Caco-2 (cell line): ENCODE measurements around the gene CEACAM21. TPM values are rescaled to one million over a fixed set of nuclear protein-coding genes. Genes with fewer than 3 reads are reported as not detected.

Experiments used
- BruUV-seq: library from RNA; stranded (reverse); fragments of 400-500 nt; replicated peaks from 2 replicates; lab custom pipeline; 2021; lab: Mats Ljungman, UMichigan
- CTCF ChIA-PET: fragments of 300-600 bp; sonication (Branson Sonifier 250); formaldehyde crosslinking; loops from one replicate; lab custom pipeline; 2022; ENCODE audit warnings: antibody characterized with exemption; lab: Charles Lee
- POLR2A ChIA-PET: fragments of 300-600 bp; sonication (Branson Sonifier 250); formaldehyde crosslinking; loops from one replicate; lab custom pipeline; 2022; ENCODE audit warnings: antibody characterized with exemption; lab: Charles Lee
- DNase-seq, 2 experiments: peaks; one replicate each; pipeline versions ENCODE4 v3.0.0 to v3.0.0-alpha.2; 2020 to 2022
- H3K27me3 ChIP-seq: replicated peaks from 2 replicates; pipeline ENCODE4 v1.6.0; 2011; ENCODE audit warnings: low read length; ENCODE audit not compliant: control insufficient read depth, insufficient read depth
- H3K36me3 ChIP-seq: 2 replicates; pipeline ENCODE4 v1.5.1; 2011; ENCODE audit warnings: low read length; ENCODE audit not compliant: control insufficient read depth, insufficient read depth
- H3K4me1 ChIP-seq: fragments of 250-450 bp; sonication (Bioruptor Pico); 2 replicates; pipeline ENCODE4 v1.5.1; 2020; ENCODE audit warnings: mild to moderate bottlenecking
- H3K4me3 ChIP-seq: 2 replicates; pipeline ENCODE4 v1.5.1; 2011; ENCODE audit warnings: low read depth, mild to moderate bottlenecking, control low read depth, low read length
- H3K9me3 ChIP-seq: fragments of 250-450 bp; sonication (Bioruptor Pico); 2 replicates; pipeline ENCODE4 v1.5.1; 2020; ENCODE audit warnings: mild to moderate bottlenecking, moderate library complexity
- H3K27ac Mint-ChIP-seq: one replicate; pipeline ENCODE4 v1.8.0; 2022; ENCODE audit warnings: mixed read lengths; ENCODE audit not compliant: unreplicated experiment
- H3K27me3 Mint-ChIP-seq: one replicate; pipeline ENCODE4 v1.8.0; 2022; ENCODE audit warnings: mixed read lengths; ENCODE audit not compliant: insufficient read depth, unreplicated experiment
- H3K36me3 Mint-ChIP-seq: one replicate; pipeline ENCODE4 v1.8.0; 2022; ENCODE audit warnings: mild to moderate bottlenecking, mixed read lengths; ENCODE audit not compliant: insufficient read depth, unreplicated experiment
- H3K4me1 Mint-ChIP-seq: one replicate; pipeline ENCODE4 v1.8.0; 2022; ENCODE audit warnings: low read depth, mixed read lengths; ENCODE audit not compliant: unreplicated experiment
- H3K4me3 Mint-ChIP-seq: one replicate; pipeline ENCODE4 v1.8.0; 2022; ENCODE audit warnings: mild to moderate bottlenecking, moderate library complexity, mixed read lengths; ENCODE audit not compliant: unreplicated experiment
- H3K9me3 Mint-ChIP-seq: one replicate; pipeline ENCODE4 v1.8.0; 2022; ENCODE audit warnings: mixed read lengths; ENCODE audit not compliant: unreplicated experiment
- intact Hi-C: fragments of 100-400 bp; cut with micrococcal nuclease; formaldehyde crosslinking; loops from one replicate; pipeline ENCODE4 v1.10.0; 2022; ENCODE audit not compliant: unreplicated experiment
- total RNA-seq: library from RNA; stranded (reverse); gene quantifications from 2 replicates; pipeline ENCODE4 v1.2.3, GENCODE V29; 2022
- TF ChIP-seq, protein P1 (sequence below), 2 experiments: fragments of 200-600 bp in 1 of 2; IDR thresholded peaks; 1 replicate in 1 of 2; 2 replicates in 1 of 2; pipeline versions ENCODE4 v1.5.1 to v1.8.0; 2011 to 2022; ENCODE audit warnings: antibody characterized with exemption in 1 of 2, control low read depth in 1 of 2, inconsistent platforms in 1 of 2, low read depth in 1 of 2, low read length in 1 of 2, mild to moderate bottlenecking in 1 of 2, moderate library complexity in 1 of 2; ENCODE audit not compliant: insufficient read depth in 1 of 2, severe bottlenecking in 1 of 2, unreplicated experiment in 1 of 2

The CEACAM21 gene
- total RNA-seq, 1 experiment from 2014 or later: not detected

DNA sequence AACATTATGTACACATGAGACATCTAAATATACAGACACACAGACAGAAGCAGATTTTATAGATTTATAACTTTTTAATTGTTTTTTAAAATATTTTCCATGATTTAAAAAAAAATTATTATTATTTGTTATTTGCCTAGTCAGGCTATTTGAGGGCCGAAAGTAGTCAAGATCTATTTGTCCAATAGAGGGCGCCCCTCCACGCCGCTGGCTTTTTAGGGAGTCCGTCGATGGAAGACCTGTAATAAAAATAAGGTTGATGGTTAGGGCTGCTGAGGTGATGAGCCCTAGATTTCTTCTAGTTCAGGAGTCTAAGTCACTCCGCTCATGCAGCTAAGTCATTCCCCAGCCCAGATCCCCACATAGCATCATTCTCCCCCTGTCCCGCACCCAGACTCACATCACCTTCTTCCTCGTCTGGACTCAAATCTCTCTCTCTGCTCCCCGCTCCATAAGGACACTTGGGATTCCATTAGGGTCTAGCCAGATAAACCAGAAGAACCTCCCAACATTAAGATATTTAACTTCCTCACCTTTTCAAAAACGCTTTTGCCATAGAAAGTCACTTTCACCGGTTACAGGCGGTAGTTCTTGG is 33.9 kb upstream of the CEACAM21 start:
- Mint-ChIP-seq H3K4me1 (no peaks in the 10 kb centered on the region), H3K4me3 (no peak overlapping the region), H3K27ac (no peak overlapping the region), H3K36me3 (no peaks in the 10 kb centered on the region), H3K9me3 (no peaks in the 10 kb centered on the region), H3K27me3 (peaks cover 23% of the 10 kb centered on the region)
- POLR2A ChIA-PET: no interaction called here
- intact Hi-C loops: no loop called here
- 0 out of 2 replicates have a peak, but pooled peaks cover 3% of the 10 kb centered on the region for H3K9me3 ChIP-seq
- TF ChIP-seq, protein P1, sequence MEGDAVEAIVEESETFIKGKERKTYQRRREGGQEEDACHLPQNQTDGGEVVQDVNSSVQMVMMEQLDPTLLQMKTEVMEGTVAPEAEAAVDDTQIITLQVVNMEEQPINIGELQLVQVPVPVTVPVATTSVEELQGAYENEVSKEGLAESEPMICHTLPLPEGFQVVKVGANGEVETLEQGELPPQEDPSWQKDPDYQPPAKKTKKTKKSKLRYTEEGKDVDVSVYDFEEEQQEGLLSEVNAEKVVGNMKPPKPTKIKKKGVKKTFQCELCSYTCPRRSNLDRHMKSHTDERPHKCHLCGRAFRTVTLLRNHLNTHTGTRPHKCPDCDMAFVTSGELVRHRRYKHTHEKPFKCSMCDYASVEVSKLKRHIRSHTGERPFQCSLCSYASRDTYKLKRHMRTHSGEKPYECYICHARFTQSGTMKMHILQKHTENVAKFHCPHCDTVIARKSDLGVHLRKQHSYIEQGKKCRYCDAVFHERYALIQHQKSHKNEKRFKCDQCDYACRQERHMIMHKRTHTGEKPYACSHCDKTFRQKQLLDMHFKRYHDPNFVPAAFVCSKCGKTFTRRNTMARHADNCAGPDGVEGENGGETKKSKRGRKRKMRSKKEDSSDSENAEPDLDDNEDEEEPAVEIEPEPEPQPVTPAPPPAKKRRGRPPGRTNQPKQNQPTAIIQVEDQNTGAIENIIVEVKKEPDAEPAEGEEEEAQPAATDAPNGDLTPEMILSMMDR (IDR thresholded peaks at IDR 0.05; ENCODE audit: insufficient read depth in 1 of 2, low read depth in 1 of 2, low read length in 1 of 2, severe bottlenecking in 1 of 2, unreplicated experiment in 1 of 2): peak; percentile 51 to 63
- H3K4me1 ChIP-seq: no peaks in the 10 kb centered on the region
- no peak overlapping the region for H3K4me3 ChIP-seq
- no peaks in the 10 kb centered on the region for H3K36me3 ChIP-seq
- BruUV-seq: no TSS peak
- DNase-seq: peak; percentile 44 to 55
- CTCF ChIA-PET: no interaction called here
- 0 out of 2 replicates have a peak, but pooled peaks cover 1% of the 10 kb centered on the region for H3K27me3 ChIP-seq

GRCh38 chr19:41542622-41543021 is 33.3 kb upstream of the CEACAM21 start:
- TF ChIP-seq, protein P1 (IDR thresholded peaks at IDR 0.05; ENCODE audit: insufficient read depth in 1 of 2, low read depth in 1 of 2, low read length in 1 of 2, severe bottlenecking in 1 of 2, unreplicated experiment in 1 of 2): no peak
- Histone ChIP-seq H3K9me3 (0 out of 2 replicates have a peak, but pooled peaks cover 3% of the 10 kb centered on the region), H3K4me1 (no peaks in the 10 kb centered on the region), H3K27me3 (0 out of 2 replicates have a peak, but pooled peaks cover 1% of the 10 kb centered on the region), H3K36me3 (no peaks in the 10 kb centered on the region), H3K4me3 (no peak overlapping the region)
- H3K36me3 Mint-ChIP-seq: no peaks in the 10 kb centered on the region
- H3K4me1 Mint-ChIP-seq: no peaks in the 10 kb centered on the region
- H3K27me3 Mint-ChIP-seq: peaks cover 25% of the 10 kb centered on the region
- H3K4me3 Mint-ChIP-seq: no peak overlapping the region
- ChIA-PET CTCF (no interaction called here), POLR2A (no interaction called here)
- BruUV-seq: no TSS peak
- no peak for DNase-seq
- intact Hi-C loops: no loop called here
- no peak overlapping the region for H3K27ac Mint-ChIP-seq
- no peaks in the 10 kb centered on the region for H3K9me3 Mint-ChIP-seq

DNA sequence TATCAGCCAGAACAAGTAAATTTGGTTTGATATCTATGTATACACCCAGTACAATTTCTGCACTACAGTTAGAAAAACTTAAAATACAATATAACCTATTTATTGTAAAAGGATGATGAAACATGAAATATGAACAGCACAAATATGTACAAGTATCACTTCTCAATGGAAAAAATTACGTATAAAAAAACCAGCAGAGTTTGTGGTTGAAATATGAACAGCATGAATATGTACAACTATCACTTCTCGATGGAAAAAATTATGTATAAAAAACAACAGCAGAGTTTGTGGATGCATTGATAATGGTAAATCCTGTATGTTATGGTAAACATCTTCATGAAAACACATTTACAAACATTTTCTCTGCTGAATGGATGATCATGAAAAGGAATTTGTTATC is 32.4 kb upstream of the CEACAM21 start:
- ChIA-PET CTCF (no interaction called here), POLR2A (no interaction called here)
- Mint-ChIP-seq H3K9me3 (no peaks in the 10 kb centered on the region), H3K4me3 (no peak overlapping the region), H3K27me3 (peaks cover 25% of the 10 kb centered on the region), H3K36me3 (no peaks in the 10 kb centered on the region), H3K4me1 (no peaks in the 10 kb centered on the region), H3K27ac (no peak overlapping the region)
- BruUV-seq: no TSS peak
- Histone ChIP-seq H3K36me3 (no peaks in the 10 kb centered on the region), H3K4me3 (no peak overlapping the region), H3K27me3 (0 out of 2 replicates have a peak, but pooled peaks cover 1% of the 10 kb centered on the region), H3K4me1 (no peaks in the 10 kb centered on the region), H3K9me3 (0 out of 2 replicates have a peak, but pooled peaks cover 3% of the 10 kb centered on the region)
- intact Hi-C loops: no loop called here
- TF ChIP-seq, protein P1 (IDR thresholded peaks at IDR 0.05; ENCODE audit: insufficient read depth in 1 of 2, low read depth in 1 of 2, low read length in 1 of 2, severe bottlenecking in 1 of 2, unreplicated experiment in 1 of 2): no peak
- no peak for DNase-seq
